Cerebellar nuclear complex (tissue), 1 donor: ENCODE measurements around the gene PNMA8B.

Experiments
- DNase-seq, 2 experiments: peaks; one replicate each; lab custom pipeline; 2025; lab: John Stamatoyannopoulos, UW

The PNMA8B gene

DNA sequence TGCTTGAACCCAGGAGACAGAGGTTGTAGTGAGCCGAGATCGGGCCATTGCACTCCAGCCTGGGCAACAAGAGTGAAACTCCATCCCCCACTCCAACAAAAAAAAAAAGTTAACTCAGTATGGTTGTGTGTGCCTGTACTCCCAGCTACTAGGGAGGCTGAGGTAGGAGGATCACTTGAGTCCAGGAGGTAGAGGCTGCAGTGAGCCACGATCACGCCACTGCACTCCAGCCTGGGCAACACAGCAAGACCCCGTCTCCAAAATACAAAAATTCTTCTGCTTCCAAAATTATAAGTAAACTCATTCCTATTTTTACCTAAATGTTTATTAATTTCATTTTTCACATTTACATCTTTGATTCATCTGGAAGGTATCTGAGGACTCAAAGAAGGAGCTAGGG lies 38.7 kb downstream of the PNMA8B start:
- DNase-seq, result no peak

DNA sequence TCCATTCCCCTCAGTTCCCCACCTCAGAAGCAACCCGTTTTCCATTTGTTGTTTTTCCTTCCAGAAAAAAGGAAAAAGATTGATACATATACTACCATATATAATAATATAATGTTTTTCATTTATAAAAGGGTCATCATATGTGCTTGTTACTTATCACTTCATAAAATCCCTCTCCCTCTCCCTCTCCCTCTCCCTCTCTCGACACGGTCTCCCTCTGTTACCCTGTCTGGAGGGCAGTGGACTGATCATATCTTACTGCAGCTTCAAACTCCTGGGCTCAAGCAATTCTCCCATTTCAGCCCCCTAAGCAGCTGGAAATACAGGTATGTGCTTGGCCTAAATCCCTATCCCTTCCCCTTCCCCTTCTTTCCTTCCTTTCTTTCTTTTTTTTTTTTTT lies 41.4 kb downstream of the PNMA8B start:
- no peak for DNase-seq

DNA sequence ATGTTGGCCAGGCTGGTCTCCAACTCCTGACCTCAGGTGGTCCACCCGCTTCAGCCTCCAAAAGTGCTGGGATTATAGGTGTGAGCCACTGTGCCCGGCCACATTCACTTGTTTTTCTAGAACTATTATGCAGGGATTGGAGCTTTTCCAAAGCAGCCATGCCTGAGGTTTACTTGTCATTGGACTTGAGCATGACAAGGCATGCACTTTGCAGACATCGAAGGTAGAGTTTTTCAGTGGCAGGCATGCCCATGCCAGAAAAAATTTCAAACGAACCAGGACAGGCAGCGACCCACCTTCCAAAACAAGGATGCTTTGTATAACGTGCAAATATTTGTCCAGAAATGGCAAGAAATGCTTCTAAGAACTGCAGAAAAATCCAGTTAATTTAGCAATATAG lies 42.0 kb downstream of the PNMA8B start:
- DNase-seq, result no peak

DNA sequence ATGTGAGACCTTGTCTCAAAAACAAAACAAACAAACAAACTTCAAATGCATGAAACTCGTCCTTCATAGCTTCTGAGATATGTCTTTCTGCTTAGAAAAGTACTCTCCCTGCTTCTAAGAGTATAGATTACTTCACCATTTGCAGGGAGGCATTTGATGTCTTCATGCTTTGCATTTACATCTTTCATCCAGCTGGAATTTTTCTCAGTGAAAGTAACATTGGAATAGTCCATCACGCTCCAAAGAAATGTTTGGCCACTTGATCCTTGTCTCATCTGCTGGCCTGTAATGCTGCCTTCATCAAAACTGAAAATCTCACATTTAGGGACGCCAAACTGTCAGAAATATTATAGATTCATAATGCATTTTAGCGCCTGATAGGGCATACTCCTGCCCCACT lies 43.5 kb downstream of the PNMA8B start:
- no peak for DNase-seq

DNA sequence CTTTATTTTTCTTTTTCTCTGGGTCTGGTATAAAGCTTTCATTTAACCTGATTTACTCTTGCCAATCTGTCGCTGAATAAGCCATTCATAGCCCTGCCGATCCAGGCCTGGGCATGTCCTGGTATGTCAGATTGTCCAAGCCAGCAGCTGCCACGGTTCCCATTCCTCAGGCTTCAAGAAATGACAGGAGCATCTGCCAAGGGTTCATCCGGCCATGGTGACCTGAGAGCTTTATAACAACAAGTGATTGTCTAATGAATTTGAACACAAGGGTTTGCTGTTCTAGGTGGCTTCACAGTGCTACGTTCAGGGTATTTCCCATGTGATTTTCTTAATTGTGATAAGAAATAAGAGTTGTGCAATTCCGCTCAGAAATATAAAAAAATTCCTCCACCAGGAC lies 44.3 kb downstream of the PNMA8B start:
- no peak for DNase-seq

DNA sequence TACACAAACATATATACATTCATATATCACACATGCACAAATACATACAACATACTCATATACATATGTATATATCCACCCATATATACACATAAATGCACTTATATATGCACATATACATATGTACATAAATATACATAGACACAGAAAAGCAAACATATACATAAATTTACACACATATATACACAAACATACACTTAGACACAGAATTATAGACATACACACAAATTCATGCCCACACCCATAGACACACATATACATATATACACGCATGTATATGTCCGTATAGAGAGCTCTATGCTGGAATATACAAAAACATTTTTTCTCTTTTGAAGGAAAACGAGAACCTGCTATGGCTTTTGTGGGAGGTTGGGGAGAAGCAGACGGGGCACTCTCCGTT lies 44.9 kb downstream of the PNMA8B start:
- DNase-seq, result no peak

DNA sequence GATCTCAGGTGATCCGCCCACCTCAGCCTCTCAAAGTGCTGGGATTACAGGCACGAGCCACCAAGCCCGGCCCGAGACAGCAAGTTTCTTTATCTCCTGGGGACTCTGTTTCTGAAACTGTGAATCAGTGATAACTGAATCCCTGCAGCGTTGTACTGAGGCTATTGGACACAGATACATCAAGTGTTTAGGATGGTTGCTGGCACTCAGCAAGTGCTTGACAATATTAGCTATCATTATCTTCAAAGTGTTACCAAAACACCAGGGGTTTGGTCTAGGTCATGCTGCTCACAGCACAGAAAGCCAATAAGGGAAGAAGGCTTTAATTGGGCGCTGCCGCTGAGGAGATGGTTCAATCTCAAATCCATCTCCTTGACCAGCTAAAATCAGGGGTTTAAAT lies 46.4 kb downstream of the PNMA8B start:
- DNase-seq, result no peak

DNA sequence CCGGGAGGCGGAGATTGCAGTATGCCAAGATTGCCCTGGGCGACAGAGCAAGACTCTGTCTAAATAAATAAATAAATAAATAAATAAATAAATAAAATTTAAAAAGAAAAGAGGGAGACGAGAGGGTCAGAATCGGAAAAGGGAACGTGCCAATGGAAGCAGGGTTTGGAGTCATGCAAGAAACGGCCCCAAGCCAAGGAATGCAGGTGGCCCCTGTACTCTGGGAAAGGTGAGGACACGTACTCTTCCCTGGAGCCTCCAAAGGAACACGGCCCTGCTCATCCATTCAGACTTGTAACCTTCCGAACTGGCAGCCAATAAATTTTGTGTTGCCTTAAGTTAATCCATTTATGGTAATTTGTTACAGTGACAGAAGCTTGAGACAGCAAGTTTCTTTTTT lies 47.1 kb downstream of the PNMA8B start:
- DNase-seq, result no peak

DNA sequence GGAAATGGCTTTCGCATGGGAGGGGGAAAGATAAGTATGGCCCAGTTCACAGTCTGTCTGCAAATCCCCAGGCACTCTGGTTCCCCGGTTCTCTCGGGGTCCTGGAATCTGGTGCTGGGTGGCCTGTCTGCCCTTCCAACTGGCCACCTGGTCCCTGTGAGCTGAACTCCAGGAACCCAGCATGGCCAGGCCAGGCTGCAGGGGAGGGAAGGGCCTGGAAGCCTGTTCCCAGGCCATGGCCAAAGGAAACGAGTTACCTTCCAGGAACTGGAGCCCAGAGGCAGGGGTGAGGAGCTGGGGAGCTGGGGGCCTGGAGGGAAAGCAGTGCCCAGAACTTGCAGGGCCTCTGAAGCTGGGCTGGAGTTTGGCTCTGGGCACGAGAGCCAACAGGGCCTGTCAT lies 47.8 kb downstream of the PNMA8B start:
- DNase-seq, result no peak

DNA sequence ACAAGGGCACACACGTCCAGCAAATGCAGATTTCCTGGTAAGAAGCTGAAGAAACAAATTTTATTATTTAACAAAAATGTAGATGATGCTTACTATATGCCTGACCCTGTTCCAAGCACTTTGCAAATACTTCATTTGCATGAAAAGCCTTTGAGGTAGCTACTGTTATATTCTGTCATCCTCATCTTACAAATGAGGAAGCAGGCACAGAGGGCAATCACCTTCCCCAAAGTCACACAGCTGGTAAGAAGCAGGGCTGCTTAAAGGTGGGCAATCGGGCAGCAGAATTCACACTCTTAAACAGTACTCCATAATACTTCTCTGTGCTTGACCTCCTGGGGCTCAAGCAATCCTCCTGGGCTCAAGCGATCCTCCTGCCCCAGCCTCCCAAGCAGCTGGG lies 48.7 kb downstream of the PNMA8B start:
- no peak for DNase-seq

DNA sequence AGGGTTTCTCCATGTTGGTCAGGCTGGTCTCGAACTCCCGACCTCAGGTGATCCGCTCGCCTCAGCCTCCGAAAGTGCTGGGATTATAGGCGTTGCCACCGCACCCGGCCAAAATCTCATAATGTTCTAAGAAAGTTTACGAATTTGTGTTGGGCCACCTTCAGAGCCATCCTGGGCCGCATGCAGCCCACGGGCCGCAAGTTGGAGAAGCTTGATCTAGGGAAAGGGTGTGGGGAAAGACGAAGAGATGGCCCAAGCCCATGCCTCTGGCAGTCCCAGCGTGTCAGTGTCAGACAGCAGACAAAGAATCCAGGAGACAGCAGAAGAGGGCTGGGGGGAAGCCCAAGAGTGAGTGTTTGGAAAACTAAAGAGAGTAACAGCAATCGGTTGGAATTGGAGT lies 49.6 kb downstream of the PNMA8B start:
- no peak for DNase-seq

DNA sequence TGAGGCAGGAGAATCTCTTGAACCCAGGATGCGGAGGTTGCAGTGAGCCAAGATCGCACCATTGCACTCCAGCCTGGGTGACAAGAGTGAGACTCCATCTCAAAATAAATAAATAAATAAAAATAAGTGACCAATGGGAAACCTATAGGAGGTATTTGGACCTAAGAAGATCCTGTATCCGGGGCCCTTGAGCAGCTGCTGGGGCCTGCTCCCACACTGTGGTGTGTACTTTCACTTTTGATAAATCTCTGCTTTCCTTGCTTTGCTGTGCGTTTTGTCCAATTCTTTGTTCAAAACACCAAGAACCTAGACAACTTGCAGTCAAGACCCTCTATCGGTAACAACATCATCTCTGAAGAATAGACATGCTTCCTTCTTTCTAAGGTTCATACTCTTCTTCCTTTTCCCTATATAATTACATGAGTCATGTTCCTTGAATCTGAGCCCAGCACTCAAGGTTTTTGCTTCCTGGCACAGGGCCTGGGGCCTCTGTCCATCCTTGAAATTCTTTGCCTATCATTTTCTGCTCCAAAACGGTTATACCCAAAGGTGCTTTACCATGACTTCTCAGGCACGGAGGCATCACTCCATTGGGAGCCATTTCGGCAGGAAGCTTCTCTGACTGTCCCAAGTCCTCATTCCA lies 52.7 kb downstream of the PNMA8B start:
- no peak for DNase-seq

DNA sequence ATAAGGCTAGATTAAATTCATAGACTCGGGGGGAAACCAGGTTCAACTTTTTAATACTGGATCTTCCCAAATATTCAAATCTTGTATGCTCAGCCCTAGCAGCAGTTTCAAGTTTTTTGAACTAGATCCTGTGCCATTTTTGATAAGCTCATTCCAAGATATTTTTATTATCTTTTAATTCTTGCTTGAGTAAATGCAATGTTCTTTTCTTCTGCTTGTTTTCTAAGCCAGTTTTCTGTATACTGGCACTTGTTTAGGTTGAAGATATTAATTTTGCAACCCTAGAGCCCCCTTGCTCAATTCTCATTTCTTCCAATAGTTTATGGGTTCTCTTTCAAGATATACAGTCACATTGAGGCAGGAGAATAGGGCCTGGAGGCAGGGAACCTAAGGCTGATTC lies 53.8 kb downstream of the PNMA8B start:
- no peak for DNase-seq
